HL-60 (cell line): ENCODE data around the gene VAMP2.

Experiments
- DNase-seq, 2 experiments: peaks; one replicate each; pipeline ENCODE4 v3.0.0-alpha.2; 2010 to 2020; ENCODE audit warnings: low read depth in 1 of 2, low spot score in 1 of 2
- H3K27ac ChIP-seq: fragments of 250-450 bp; sonication (Bioruptor Pico); replicated peaks from 2 replicates; pipeline ENCODE4 v1.5.1; 2020; ENCODE audit warnings: mild to moderate bottlenecking, moderate library complexity
- H3K27me3 ChIP-seq: fragments of 250-450 bp; sonication (Bioruptor Pico); 2 replicates; pipeline ENCODE4 v1.5.1; 2021; ENCODE audit warnings: mild to moderate bottlenecking, moderate library complexity; ENCODE audit not compliant: insufficient read depth, poor library complexity, severe bottlenecking
- H3K4me3 ChIP-seq: replicated peaks from 2 replicates; pipeline ENCODE4 v1.5.1; 2011; ENCODE audit warnings: mild to moderate bottlenecking, control low read depth, low read length; ENCODE audit not compliant: insufficient read depth
- GABPA ChIP-seq: IDR thresholded peaks from 2 replicates; pipeline ENCODE4 v1.6.1; 2012; ENCODE audit warnings: low read depth
- POLR2AphosphoS5 ChIP-seq: IDR thresholded peaks from 2 replicates; pipeline ENCODE4 v1.6.1; 2012; ENCODE audit warnings: low read depth
- SPI1 ChIP-seq: IDR thresholded peaks from 2 replicates; pipeline ENCODE4 v1.6.1; 2012; ENCODE audit warnings: low read depth, mild to moderate bottlenecking, borderline replicate concordance
- TF ChIP-seq, protein P1 (sequence below): IDR thresholded peaks from 2 replicates; pipeline ENCODE4 v1.6.1; 2012; ENCODE audit warnings: low read depth; ENCODE audit not compliant: insufficient replicate concordance
- TF ChIP-seq, protein P2 (sequence below): IDR thresholded peaks from one replicate; pipeline ENCODE4 v1.5.1; 2011; ENCODE audit warnings: low read length, control low read depth, inconsistent platforms; ENCODE audit not compliant: insufficient read depth

Gene VAMP2

DNA sequence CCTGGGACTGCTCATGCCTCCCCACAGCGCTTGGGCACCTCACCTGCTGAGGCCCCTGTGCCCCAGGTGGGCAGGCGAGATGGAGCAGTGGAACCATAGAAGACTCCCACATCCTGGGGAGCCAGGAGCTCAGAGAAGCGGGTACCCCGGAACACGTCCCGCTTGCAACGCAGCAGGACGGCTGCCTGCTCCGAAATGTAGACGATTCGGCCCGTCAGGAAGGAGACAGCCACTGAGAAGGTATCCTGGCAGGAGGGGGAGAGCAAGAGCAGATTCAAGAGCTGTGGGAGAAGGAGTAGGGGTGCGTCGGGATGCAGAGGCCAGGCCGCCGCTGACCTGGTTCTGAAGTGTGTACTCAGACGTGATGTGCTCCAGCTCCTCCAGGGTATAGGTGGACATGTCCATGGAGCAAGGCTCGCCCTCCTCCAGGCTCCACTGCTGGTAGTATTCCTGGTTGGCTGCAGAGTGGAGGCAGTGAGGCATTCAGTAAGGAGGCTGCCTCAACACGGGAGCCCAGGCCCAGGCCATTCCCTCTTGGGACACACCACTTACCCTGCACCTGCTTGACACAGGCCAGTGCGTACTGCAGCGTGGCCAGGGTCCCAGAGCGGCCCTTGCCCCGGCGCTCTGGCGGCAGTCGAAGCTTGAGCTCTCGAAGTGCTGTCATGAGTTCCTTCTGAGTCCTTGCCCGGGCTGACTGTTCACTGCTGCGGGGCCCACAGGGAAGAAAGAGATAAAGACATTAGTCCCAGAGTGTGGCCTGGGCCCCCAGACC, 13.1 kb downstream of the VAMP2 start:
- no peaks in the 10 kb centered on the region for H3K27me3 ChIP-seq
- no peak for DNase-seq
- TF ChIP-seq SPI1 (no peak), POLR2AphosphoS5 (no peak)
- TF ChIP-seq, protein P1, sequence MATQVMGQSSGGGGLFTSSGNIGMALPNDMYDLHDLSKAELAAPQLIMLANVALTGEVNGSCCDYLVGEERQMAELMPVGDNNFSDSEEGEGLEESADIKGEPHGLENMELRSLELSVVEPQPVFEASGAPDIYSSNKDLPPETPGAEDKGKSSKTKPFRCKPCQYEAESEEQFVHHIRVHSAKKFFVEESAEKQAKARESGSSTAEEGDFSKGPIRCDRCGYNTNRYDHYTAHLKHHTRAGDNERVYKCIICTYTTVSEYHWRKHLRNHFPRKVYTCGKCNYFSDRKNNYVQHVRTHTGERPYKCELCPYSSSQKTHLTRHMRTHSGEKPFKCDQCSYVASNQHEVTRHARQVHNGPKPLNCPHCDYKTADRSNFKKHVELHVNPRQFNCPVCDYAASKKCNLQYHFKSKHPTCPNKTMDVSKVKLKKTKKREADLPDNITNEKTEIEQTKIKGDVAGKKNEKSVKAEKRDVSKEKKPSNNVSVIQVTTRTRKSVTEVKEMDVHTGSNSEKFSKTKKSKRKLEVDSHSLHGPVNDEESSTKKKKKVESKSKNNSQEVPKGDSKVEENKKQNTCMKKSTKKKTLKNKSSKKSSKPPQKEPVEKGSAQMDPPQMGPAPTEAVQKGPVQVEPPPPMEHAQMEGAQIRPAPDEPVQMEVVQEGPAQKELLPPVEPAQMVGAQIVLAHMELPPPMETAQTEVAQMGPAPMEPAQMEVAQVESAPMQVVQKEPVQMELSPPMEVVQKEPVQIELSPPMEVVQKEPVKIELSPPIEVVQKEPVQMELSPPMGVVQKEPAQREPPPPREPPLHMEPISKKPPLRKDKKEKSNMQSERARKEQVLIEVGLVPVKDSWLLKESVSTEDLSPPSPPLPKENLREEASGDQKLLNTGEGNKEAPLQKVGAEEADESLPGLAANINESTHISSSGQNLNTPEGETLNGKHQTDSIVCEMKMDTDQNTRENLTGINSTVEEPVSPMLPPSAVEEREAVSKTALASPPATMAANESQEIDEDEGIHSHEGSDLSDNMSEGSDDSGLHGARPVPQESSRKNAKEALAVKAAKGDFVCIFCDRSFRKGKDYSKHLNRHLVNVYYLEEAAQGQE = no peak
- TF ChIP-seq, protein P2, sequence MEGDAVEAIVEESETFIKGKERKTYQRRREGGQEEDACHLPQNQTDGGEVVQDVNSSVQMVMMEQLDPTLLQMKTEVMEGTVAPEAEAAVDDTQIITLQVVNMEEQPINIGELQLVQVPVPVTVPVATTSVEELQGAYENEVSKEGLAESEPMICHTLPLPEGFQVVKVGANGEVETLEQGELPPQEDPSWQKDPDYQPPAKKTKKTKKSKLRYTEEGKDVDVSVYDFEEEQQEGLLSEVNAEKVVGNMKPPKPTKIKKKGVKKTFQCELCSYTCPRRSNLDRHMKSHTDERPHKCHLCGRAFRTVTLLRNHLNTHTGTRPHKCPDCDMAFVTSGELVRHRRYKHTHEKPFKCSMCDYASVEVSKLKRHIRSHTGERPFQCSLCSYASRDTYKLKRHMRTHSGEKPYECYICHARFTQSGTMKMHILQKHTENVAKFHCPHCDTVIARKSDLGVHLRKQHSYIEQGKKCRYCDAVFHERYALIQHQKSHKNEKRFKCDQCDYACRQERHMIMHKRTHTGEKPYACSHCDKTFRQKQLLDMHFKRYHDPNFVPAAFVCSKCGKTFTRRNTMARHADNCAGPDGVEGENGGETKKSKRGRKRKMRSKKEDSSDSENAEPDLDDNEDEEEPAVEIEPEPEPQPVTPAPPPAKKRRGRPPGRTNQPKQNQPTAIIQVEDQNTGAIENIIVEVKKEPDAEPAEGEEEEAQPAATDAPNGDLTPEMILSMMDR = no peak
- no peak overlapping the region for H3K4me3 ChIP-seq
- no peak overlapping the region for H3K27ac ChIP-seq

DNA sequence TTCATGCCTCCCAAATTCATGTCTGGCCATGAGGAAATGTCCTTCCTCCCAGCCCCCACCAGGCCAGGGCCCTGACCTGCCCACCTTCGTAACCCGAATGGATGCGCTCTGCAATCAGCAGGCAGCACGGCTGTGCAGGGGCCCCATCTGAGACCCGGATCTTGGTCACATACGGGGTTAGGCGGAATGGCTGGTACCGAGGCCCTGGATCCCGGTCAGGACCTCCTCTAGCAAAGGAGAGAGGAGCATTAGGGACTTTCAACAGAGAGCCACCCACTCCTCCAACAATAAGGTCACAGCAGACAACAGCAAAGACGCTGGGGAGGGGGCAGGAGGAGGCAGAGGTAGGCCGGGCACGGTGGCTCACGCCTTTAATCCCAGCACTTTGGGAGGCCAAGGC, 14.2 kb downstream of the VAMP2 start:
- no peaks in the 10 kb centered on the region for H3K27me3 ChIP-seq
- no peak overlapping the region for H3K4me3 ChIP-seq
- H3K27ac ChIP-seq = no peak overlapping the region
- DNase-seq = no peak
- TF ChIP-seq, protein P2 = no peak
- no peak for TF ChIP-seq POLR2AphosphoS5
- no peak for TF ChIP-seq SPI1
- TF ChIP-seq, protein P1 = no peak
- TF ChIP-seq GABPA = no peak

DNA sequence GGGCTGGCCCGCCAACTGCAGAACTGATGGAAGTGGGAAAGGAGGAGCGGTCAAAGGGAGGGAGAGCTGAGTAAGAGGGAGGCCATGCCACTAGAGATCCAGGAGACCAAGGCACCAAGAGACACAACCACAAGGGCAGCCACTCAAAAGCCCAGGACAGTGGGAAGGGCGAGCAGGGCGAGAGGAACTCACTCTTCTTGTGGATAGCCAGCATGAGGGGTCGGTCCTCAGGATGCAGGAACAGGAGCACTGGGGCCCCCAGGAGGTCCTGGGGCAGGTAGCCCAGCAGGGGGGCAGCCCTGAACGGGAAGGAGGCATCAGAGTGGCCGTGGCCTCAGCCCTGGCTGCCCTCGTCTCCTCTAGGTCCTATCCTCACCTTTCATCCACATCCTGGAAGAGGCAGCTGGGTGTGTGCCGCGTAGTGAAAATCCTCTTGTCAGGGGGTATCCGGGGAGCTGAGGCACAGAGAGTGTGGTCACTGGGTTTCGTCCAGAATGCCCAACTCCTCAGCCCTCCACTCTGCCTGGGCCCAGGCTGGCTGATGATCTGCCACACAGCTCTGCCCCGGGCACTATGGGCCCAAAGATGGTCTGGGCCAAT, 14.8 kb downstream of the VAMP2 start:
- TF ChIP-seq, protein P2 = no peak
- no peak for TF ChIP-seq GABPA
- TF ChIP-seq POLR2AphosphoS5 = no peak
- TF ChIP-seq, protein P1 = no peak
- no peak for TF ChIP-seq SPI1
- Histone ChIP-seq H3K27ac (no peak overlapping the region), H3K4me3 (no peak overlapping the region), H3K27me3 (no peaks in the 10 kb centered on the region)
- no peak for DNase-seq
